GM18502 (cell line): ENCODE data around the gene MLN.

Experiments
- ATAC-seq: cut with Tn5 transposase; IDR thresholded peaks from one replicate; pipeline ENCODE4 v1.9.1; 2021; ENCODE audit warnings: mild to moderate bottlenecking; ENCODE audit not compliant: unreplicated experiment, poor library complexity

Gene MLN

GRCh38 chr6:33817489-33817888 is 13.7 kb upstream of the MLN start:
- no peak for ATAC-seq

GRCh38 chr6:33816911-33817310 is 13.1 kb upstream of the MLN start:
- no peak for ATAC-seq

GRCh38 chr6:33815854-33816253 is 12.1 kb upstream of the MLN start:
- ATAC-seq, result no peak

DNA sequence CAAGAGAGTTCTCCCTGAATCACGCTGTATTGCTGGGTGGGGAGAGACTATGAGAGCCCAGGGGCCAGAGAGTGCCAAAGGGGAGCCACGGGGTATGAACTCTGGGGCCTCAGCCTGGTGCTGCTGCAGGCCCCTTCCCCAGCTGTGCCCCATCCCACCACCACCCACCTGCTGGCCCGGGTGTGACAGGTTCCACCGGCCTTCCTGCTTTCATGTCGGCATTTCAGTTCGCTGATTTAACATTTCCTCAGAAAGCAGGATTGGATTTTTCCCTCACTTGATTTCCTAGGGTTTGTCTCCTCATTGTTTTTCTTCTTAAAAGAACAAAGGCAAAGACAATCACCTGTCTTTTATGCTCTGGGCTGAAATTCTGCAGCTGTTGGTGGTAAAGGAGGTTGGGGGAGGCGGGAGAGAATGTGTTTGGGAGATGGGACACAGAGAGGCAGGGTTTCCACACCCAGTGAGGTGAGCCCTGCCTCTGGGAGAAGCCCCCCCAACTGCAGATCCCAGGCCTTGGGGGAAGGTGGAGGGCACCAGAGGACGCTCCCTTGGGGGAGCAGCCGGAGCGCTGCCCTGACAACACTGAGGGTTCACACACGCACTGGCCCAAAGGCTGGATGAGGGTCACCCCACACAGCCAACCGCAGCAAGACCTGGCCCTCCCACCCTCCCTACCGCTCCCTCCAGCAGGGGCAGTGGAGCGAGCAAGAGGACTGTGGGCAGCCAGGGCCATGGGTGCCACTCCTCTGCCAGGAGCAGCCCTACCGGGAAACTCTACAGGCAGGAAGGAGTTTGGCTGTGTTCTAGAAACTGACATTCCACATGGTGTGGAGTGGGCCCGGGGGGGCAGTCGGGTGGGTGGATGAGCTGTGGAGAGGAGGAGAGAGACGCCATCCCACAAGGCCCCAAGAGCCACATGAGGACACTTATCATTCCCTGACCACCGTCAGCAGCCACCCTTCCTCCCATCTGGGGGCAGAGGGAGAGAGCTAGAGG is 10.5 kb upstream of the MLN start:
- no peak for ATAC-seq

- ATAC-seq, result no peak
Measured at GRCh38 chr6:33813246-33813904, 9.6 kb upstream of the MLN start.

- ATAC-seq, result no peak
Measured at GRCh38 chr6:33812669-33813068, 8.9 kb upstream of the MLN start.

DNA sequence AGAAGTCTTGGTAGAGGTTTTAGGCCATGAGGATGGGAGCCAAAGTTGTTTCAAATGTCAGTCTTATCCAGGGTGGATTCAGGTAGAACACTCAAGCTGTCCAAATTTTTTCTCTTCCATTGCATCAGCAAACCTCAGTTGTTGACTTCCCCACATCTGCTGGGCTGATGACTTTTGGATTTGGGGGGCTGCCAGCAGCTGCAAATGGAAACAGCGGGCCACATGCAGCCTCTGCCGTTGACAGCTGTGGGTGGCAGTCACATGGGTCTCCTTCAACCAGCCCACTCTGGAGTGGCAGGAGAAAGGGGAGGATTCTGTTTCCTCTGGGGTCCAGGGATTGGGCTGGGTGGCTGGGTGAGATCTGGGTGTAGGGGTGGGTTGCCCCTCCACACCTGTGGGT is 5.8 kb upstream of the MLN start:
- no peak for ATAC-seq

DNA sequence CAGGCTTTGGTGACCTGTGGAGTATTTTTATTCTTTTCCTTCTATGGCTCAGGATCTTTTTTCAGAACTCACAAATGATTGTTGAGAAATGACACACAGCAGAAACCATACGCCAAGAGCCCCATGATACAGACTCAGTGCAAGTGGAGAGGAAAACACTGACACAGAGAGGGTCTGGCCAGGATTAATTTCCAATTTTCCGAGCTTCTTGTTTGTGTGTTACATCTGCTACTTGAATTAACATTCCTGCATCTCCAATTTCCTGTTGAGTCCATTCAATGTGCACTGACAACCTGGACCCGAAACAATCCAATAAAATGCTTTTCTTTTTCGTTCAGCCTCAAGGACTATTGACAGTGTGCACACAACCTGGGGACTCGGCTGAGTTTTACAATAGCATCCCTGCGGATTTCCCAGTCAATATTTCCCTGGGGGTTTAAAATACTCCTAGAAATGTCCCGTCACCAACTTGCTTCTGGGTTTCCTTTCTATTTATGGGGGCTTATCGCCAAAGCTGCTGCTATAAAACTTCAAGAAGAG is 4.9 kb upstream of the MLN start:
- no peak for ATAC-seq

DNA sequence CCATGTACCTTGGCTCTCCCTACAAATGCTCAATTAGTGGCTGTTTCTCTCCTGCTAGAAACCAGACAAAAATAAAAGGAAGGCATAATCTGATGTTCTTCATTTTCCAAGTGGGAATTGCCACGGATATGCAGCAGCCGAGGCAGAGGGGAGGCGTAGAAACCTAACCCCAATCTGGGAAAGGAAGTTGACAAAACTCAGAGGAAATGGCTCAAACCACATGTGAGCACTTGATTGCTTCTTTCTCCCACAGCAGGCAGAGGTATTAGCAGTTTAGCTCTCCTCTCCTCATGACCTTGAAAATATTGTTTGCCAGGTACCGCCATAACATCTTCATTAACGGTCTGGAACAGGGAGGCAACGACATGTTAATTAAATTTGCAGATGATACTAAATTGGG is 3.8 kb upstream of the MLN start:
- ATAC-seq, result no peak

GRCh38 chr6:33806841-33807240 is 3.0 kb upstream of the MLN start:
- ATAC-seq, result no peak

DNA sequence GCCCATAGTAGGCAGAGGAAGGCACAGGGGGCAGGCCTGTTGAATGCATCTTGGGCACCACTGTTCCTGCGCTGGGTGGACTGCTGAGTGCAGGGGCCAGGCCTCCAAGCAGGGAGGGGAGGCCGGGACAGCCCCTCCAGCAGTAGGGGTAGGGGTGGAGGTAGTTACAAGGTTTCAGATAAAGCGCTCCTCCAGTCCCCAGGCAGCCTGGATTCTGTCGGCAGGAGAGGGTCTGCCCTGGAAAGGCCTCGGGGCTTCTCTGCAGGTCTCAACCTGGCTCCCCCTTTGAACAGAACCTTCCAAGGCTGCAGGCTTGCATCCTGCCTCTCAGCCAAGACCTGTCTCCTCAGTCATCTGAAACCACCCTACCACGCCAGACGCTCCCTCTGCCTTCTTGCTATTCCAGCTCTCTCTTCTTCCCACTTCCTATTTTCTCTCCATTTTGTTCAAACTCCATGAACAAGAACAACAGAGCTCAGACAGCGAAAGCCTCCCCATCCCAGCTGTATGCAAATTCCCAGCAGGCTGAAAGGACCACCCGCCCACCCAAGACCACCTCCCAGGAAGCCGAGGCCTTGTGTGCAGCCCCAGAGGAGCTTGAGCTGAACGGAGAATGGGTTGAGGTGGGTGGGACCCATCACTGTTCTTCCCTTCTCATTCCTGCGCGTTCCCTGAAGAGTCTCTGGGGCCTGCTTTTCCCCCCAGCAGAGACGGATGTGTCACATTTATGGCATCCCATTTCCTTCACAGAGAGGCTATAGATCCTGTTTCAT is 1.4 kb downstream of the MLN start:
- no peak for ATAC-seq

DNA sequence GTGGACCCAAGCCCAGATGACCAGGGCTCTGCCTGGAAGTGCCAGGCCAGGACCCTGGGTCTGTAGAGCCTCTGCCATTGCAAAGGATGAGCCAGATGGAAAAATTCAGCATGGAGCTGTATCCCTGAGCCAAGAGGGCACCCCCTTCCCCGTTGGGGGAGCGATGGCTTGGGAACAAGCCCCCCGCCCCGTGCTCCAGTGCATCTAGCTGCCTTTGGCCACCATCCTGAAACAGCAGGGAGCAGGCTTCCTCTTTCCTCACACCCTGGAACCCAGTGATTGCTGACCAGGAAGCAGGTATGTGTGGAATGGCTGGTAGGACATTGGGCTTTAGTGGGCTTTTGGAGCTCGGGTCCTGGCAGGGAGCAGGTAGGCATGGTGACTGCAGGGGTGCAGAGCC is 2.2 kb downstream of the MLN start:
- no peak for ATAC-seq

DNA sequence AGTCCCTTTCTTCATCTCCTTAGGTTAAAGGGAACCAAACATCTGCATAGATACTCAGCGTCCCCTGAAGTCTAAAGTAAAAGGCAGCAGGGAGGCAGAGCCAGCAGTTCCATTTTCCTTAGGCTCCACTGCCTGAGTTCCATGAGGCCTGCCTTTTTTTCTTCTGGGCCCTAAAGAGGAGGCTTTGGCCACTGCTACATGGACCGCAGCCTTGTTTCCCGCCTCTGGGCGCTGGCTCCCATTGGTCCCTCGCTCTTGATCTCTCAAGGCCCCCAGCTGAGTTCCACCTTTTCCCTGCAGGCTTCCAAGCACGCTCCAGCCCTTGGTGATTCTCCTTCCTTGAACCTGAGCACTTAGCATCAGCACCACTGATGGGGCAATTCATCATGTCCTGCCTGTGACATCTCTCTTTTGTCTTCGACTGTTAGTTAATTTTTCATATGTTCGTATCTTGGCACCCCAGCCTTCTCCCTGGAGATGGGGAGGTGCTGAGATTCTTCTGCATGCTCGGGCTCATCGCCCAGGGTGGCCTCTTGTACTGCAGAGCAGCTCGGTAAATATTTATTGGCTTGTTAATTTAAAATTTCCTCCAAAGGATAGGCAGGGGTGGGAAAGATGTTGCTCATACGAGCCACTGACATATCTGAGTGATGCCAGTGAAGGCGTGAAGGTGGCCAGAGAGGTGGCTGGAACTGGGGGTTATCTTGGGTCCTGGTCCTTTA is 3.4 kb downstream of the MLN start:
- no peak for ATAC-seq

GRCh38 chr6:33799454-33800113 is 4.2 kb downstream of the MLN start:
- no peak for ATAC-seq

- ATAC-seq, result no peak
Measured at GRCh38 chr6:33798343-33798848, 5.4 kb downstream of the MLN start.

DNA sequence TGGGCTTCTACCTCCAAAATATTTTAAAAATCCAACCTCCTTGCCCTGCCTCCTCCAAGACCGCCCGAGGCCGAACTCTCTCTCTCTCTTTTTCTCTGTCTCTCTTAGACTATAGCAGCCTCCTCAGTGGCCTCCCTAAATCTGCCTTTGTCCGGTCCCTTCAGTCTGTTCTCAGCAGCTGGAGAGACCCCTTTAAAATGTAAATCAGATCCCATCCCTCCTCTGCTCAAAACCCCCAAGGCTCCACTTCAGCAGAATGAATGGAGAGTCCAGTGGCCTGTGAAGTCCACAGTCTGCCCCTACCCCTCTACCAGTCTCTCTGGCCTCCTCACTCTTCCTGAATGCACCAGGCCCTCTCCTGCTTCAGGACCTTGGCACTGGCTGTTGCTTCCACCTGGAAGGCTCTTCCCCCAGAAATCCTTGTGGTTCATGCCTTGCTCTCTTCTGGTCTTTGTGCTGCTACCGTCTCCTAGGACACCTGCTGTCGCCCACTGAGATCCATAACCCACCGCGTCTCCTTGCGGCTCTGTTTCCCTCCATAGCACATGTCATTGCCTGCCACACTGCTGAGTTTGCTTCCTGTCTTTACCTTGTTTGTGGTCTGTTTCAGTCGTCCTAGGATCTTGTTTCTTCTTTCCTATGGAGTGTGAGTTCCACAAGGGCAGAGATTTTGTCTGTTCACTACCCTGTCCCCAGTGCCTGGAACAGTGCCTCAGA is 6.0 kb downstream of the MLN start:
- no peak for ATAC-seq

- ATAC-seq, result no peak
Measured at GRCh38 chr6:33794910-33795623, 8.7 kb downstream of the MLN start.

GRCh38 chr6:33792981-33793380 is 10.8 kb downstream of the MLN start:
- ATAC-seq, result no peak
